GM10248 (cell line): Measurements from ENCODE around the gene SNAPC4.

Experiments
- CTCF ChIA-PET: fragments of 300-600 bp; sonication (Branson Sonifier 250); formaldehyde crosslinking; extraction: SDS; loops from one replicate; lab custom pipeline; 2021; ENCODE audit warnings: antibody characterized with exemption; lab: Yijun Ruan, JAX
- POLR2A ChIA-PET: fragments of 350-650 bp; sonication (Branson Sonifier 250); formaldehyde crosslinking; extraction: SDS; loops from one replicate; lab custom pipeline; 2020; ENCODE audit warnings: antibody characterized with exemption; lab: Yijun Ruan, JAX
- DNase-seq: peaks from one replicate; pipeline ENCODE4 v3.0.0; 2012; ENCODE audit errors: extremely low spot score
- TF ChIP-seq, protein P1 (sequence below): IDR thresholded peaks from 2 replicates; pipeline ENCODE4 v1.5.1; 2012; ENCODE audit warnings: mild to moderate bottlenecking, low read depth; ENCODE audit errors: extremely low read depth, missing control alignments, control extremely low read depth

The SNAPC4 gene

DNA sequence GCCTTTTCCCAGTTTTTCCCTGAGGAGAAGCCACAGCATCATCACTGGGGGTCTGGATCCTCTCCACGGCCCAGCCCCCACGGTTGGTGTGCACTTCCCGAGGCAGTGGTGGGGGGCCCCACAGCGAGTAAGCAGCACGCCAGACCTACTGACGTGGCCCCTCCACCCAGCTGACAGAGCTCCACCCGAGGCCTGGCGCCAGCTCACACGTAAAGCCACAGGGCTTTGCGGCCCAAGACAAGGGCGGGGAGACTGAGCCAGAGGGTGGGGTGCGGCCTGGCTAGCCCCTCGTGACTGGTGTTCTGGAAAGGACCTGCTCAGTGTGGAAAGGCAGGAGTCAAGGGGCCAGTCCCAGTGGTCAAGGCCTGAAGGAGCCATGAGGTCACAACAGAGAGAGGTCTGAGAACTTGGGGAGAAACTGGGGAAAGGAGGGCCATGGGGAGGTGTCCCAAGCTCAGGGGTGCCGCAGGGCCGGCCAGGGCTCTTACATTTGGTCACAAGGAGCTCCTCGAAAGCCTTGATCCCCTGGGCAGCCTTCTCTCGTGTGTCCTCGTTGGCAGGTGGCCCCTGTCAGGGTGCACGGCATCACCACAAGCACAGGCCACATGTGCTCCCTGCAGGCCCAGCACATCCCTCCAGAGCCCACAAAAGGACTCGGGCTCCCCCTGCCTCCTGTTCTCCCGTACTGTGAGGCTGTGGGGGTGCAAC, 5.5 kb downstream of the SNAPC4 start:
- CTCF ChIA-PET, result interaction anchor here (2.2 kb wide), 1 partner anchor 31 kb away, joined by 7 read pairs; the partner anchor contains the start of gene DNLZ
- TF ChIP-seq, protein P1, sequence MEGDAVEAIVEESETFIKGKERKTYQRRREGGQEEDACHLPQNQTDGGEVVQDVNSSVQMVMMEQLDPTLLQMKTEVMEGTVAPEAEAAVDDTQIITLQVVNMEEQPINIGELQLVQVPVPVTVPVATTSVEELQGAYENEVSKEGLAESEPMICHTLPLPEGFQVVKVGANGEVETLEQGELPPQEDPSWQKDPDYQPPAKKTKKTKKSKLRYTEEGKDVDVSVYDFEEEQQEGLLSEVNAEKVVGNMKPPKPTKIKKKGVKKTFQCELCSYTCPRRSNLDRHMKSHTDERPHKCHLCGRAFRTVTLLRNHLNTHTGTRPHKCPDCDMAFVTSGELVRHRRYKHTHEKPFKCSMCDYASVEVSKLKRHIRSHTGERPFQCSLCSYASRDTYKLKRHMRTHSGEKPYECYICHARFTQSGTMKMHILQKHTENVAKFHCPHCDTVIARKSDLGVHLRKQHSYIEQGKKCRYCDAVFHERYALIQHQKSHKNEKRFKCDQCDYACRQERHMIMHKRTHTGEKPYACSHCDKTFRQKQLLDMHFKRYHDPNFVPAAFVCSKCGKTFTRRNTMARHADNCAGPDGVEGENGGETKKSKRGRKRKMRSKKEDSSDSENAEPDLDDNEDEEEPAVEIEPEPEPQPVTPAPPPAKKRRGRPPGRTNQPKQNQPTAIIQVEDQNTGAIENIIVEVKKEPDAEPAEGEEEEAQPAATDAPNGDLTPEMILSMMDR, result no peak
- no peak for DNase-seq
- POLR2A ChIA-PET, result no interaction called here

DNA sequence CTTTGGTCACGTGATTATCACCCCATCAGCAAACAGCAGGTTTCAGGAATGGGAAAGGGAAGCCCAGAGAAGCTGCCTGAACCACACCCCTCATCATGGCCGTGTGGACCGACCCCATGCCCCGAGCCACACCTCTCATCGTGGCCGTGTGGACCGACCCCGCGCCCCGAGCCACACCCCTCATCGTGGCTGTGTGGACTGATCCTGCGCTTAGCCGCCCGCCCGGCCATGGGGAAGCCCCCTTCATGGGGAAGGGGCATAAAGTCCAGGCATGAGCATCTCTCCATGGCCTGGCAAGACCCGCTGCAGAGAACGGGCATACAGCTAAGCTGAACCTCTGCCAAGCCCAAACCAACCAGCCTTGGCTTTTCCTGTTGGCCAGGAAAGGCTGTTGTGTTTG, 6.4 kb downstream of the SNAPC4 start:
- CTCF ChIA-PET, result interaction anchor here (3.4 kb wide), 1 partner anchor 30 kb away, joined by 17 read pairs; the partner anchor contains the start of gene DNLZ
- DNase-seq, result no peak

DNA sequence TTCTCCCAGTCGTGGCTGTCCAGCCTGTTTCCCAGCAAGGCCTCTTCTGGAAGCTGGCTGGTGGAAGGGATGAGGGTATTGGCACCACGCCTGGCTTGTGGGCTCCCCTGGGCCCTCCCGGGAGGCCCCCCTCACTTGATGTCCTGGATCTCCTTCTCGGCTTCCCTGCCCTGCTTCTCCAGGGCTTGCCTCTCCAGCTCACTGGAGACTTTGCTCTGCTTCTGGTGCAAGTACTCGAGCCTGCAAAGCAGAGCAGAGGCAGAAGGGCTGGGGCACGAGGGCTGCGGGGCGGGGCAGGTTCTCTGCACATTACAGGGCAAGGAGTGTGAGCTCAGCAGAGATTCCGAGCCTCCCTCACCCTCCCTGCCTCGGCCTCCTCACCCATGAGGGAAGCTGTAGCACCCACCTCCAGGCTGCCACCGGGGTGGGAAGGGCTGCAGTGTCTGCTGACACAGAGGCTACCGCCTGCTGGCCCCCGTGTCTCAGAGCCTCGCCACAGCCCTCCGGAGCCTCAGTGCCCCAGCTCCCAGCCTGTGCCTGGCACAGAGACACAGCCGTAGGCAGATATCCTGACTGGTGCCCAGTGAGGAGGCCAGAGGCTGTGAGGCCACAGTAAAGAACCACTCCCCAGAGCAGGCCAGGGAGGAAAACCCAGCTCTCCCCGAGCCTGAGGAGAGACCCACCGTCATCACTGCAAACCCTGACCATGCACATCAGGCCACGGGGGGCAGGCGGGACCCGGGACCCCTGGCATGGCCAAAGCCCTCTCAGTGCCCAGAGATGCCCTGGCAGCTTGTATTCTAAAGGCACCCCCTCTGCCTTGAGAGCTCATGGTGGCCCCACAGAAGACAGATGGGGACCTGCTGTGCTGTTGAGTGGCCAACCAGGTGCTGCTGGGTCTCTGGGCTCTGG, 7.2 kb downstream of the SNAPC4 start:
- TF ChIP-seq, protein P1, result no peak
- DNase-seq, result no peak
- CTCF ChIA-PET, result interaction anchor here (3.4 kb wide), 1 partner anchor 29 kb away, joined by 17 read pairs; the partner anchor contains the start of gene DNLZ
- POLR2A ChIA-PET, result no interaction called here

More for the DNA sequence above, 6.4 kb downstream of the SNAPC4 start:
- TF ChIP-seq, protein P1, result no peak
- POLR2A ChIA-PET, result no interaction called here

DNA sequence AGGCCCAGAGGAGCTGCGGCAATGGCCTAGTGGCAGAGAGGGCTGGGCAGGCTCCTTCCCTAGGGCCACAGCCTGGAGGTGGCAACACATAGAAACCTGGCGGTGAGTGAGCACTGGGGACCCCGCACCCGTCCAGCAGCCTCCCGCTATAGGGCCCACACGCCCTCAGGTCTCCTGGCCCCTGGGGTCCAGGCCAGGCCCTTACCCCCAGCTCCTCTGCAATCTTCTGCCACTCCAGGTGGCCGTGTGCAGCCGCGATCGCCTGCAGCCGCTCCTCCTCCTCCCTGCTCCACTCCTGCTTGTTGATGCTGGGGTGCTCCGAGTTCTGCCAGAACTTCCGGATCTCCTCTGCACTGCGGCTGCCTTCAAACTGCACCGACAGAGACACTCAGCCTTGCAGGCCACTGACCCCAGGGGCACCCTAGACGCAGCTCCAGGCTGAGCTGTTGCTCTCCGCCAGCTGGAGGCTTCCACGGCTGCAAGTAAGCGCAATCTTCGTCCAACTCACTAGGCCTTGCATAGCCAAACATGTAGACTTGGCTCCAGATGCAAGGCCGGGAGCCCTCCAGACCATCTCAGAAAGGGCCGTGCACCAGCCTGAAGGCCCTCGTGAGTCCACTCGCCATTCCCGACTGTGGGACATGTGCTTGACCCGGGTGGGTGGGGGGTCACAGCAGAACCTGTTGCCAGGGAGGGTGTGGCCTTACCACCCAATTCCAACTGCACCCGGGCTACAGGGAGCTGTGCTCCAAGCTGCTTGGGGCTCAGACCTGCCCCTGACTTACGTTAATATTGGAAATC, 8.0 kb downstream of the SNAPC4 start:
- DNase-seq, result no peak
- POLR2A ChIA-PET, result no interaction called here
- CTCF ChIA-PET, result interaction anchor here (1.5 to 3.4 kb wide), 2 partner anchors 7 to 28 kb away, joined by 3 to 17 read pairs; partner anchors contain the start of genes DNLZ and SNAPC4
- TF ChIP-seq, protein P1, result no peak

DNA sequence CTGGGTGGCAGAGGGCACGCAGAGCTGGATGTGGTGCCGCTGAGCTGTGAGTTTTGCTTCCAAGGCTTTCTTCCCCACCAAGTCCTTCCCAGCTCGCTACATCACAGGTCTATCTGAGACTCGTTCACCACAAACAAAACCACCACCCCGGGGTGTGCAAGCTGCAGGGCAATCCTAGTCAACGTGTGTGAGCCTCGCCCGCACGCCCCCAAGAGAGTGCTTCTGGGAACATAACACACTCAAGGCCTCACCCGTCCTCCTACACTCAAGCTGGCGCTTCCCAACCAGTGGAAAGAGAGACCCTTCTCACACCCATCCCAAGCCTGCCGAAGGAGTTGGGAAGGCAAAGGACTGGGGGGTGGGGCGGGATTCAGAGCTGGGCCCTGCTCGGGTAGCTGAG, 10.6 kb downstream of the SNAPC4 start:
- POLR2A ChIA-PET, result no interaction called here
- TF ChIP-seq, protein P1, result no peak
- DNase-seq, result no peak
- CTCF ChIA-PET, result interaction anchor here (1.0 to 1.7 kb wide), 3 partner anchors 13 to 26 kb away, joined by 5 to 7 read pairs (median 5); partner anchors contain the start of gene DNLZ
